ENCODE results near the gene FPGS. TPM values are rescaled to one million over a fixed set of nuclear protein-coding genes. Genes with fewer than 3 reads are reported as not detected.
"Not testable (repeated sequence)": the region's sequence is repeated elsewhere in the genome, so short reads cannot be mapped to it uniquely, and the experiment has no call there.

The FPGS gene
- total RNA-seq, 1 donor from 2014 or later, result 50.8 TPM

GRCh38 chr9:127755061-127756060, 47.3 kb upstream of the FPGS start:
- no peaks in the 10 kb centered on the region for H3K27me3 Mint-ChIP-seq (ENCODE audit: low read depth)
- no peak overlapping the region for H3K27ac Mint-ChIP-seq (ENCODE audit: unreplicated experiment)
- no peaks in the 10 kb centered on the region for H3K9me3 Mint-ChIP-seq (ENCODE audit: low read depth)
- H3K4me1 Mint-ChIP-seq (ENCODE audit: low read depth), result peaks cover 10% of the 10 kb centered on the region
- no peak for DNase-seq (ENCODE audit: low spot score)
- H3K36me3 Mint-ChIP-seq (ENCODE audit: low read depth), result peaks cover 4% of the 10 kb centered on the region
- TF ChIP-seq CTCF (IDR thresholded peaks at IDR 0.05), result no peak
- no peak overlapping the region for H3K4me3 Mint-ChIP-seq (ENCODE audit: unreplicated experiment)

GRCh38 chr9:127756233-127756632, 46.4 kb upstream of the FPGS start:
- DNase-seq (ENCODE audit: low spot score), result no peak
- Mint-ChIP-seq H3K9me3 (ENCODE audit: low read depth) (no peaks in the 10 kb centered on the region), H3K4me1 (ENCODE audit: low read depth) (peaks cover 10% of the 10 kb centered on the region), H3K27me3 (ENCODE audit: low read depth) (no peaks in the 10 kb centered on the region), H3K27ac (ENCODE audit: unreplicated experiment) (no peak overlapping the region), H3K36me3 (ENCODE audit: low read depth) (no peaks in the 10 kb centered on the region), H3K4me3 (ENCODE audit: unreplicated experiment) (no peak overlapping the region)
- no peak for TF ChIP-seq CTCF (IDR thresholded peaks at IDR 0.05)

- not testable (repeated sequence) for DNase-seq (ENCODE audit: low spot score); H3K27me3 Mint-ChIP-seq (ENCODE audit: low read depth); H3K9me3 Mint-ChIP-seq (ENCODE audit: low read depth); H3K27ac Mint-ChIP-seq (ENCODE audit: unreplicated experiment); H3K4me1 Mint-ChIP-seq (ENCODE audit: low read depth); H3K4me3 Mint-ChIP-seq (ENCODE audit: unreplicated experiment); H3K36me3 Mint-ChIP-seq (ENCODE audit: low read depth)
Observed at GRCh38 chr9:127756776-127757175, 45.9 kb upstream of the FPGS start.

- H3K4me1 Mint-ChIP-seq (ENCODE audit: low read depth), result peaks cover 25% of the 10 kb centered on the region
- no peaks in the 10 kb centered on the region for H3K9me3 Mint-ChIP-seq (ENCODE audit: low read depth)
- no peak overlapping the region for H3K4me3 Mint-ChIP-seq (ENCODE audit: unreplicated experiment)
- no peak for DNase-seq (ENCODE audit: low spot score)
- peak overlapping the region; percentile 17 for H3K27ac Mint-ChIP-seq (ENCODE audit: unreplicated experiment)
- no peak for TF ChIP-seq CTCF (IDR thresholded peaks at IDR 0.05)
- no peaks in the 10 kb centered on the region for H3K36me3 Mint-ChIP-seq (ENCODE audit: low read depth)
- H3K27me3 Mint-ChIP-seq (ENCODE audit: low read depth), result no peaks in the 10 kb centered on the region
Observed at GRCh38 chr9:127758843-127759242, 43.8 kb upstream of the FPGS start.

DNA sequence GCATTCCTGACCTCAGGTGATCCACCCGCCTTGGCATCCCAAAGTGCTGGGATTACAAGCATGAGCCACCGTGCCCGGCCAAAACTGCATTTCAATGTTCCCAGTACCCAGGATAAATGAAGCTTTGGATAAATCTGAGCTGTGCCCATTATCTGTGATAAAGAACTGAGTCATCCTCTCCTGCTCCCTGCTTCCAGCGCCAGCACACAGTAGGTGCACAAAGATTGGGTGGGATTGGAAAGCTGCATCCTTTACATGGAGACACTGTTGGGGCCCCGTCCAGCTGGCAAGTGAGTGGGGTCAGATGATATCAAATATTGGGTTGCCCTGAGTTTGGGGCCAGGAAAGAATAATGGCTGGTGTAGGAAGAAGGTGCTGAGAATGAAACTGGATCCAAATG, 41.6 kb upstream of the FPGS start:
- H3K36me3 Mint-ChIP-seq (ENCODE audit: low read depth), result peaks cover 2% of the 10 kb centered on the region
- no peaks in the 10 kb centered on the region for H3K9me3 Mint-ChIP-seq (ENCODE audit: low read depth)
- TF ChIP-seq CTCF (IDR thresholded peaks at IDR 0.05), result no peak
- no peaks in the 10 kb centered on the region for H3K27me3 Mint-ChIP-seq (ENCODE audit: low read depth)
- H3K4me3 Mint-ChIP-seq (ENCODE audit: unreplicated experiment), result no peak overlapping the region
- H3K27ac Mint-ChIP-seq (ENCODE audit: unreplicated experiment), result no peak overlapping the region
- peaks cover 36% of the 10 kb centered on the region for H3K4me1 Mint-ChIP-seq (ENCODE audit: low read depth)
- no peak for DNase-seq (ENCODE audit: low spot score)

Measured in chondrocyte (in vitro differentiated cells).